Natural killer cell (primary cell): ENCODE results near the gene ZMYND19. TPM values are rescaled to one million over a fixed set of nuclear protein-coding genes. Genes with fewer than 3 reads are reported as not detected.

ENCODE experiments used
- ATAC-seq, 3 donors: fragments of 150-1000 bp in 2 of 3; fragments of 200-7000 bp in 1 of 3; cut with Tn5 transposase; 1 replicate in 1 of 3; 2 replicates in 2 of 3; pipeline ENCODE4 v1.10.0; 2021; ENCODE audit warnings: mild to moderate bottlenecking in 2 of 3, moderate library complexity in 2 of 3
- DNase-seq, 2 donors: peaks; one replicate each; pipeline versions ENCODE4 v3.0.0 to v3.0.0-alpha.2; 2013 to 2021; ENCODE audit warnings: mixed read lengths in 1 of 2
- H3K27ac ChIP-seq: one replicate; pipeline ENCODE4 v1.5.1; 2013; ENCODE audit warnings: mild to moderate bottlenecking, low read length
- H3K27me3 ChIP-seq: one replicate; pipeline ENCODE4 v1.6.1; 2013; ENCODE audit warnings: low read length; ENCODE audit not compliant: control insufficient read depth, insufficient read depth
- H3K36me3 ChIP-seq: one replicate; pipeline ENCODE4 v1.6.1; 2013; ENCODE audit warnings: low read length; ENCODE audit not compliant: control insufficient read depth, insufficient read depth
- H3K4me1 ChIP-seq: one replicate; pipeline ENCODE4 v1.6.1; 2013; ENCODE audit warnings: low read length; ENCODE audit not compliant: control insufficient read depth, insufficient read depth
- H3K4me3 ChIP-seq: one replicate; pipeline ENCODE4 v1.5.1; 2013; ENCODE audit warnings: low read length
- H3K9me3 ChIP-seq: one replicate; pipeline ENCODE4 v1.6.1; 2013; ENCODE audit warnings: low read length; ENCODE audit not compliant: control insufficient read depth, insufficient read depth
- H3K27ac Mint-ChIP-seq, 2 donors: one replicate each; pipeline ENCODE4 v1.8.0; 2022; ENCODE audit warnings: mild to moderate bottlenecking in 2 of 2, mixed read lengths in 2 of 2, moderate library complexity in 1 of 2
- H3K27me3 Mint-ChIP-seq, 2 donors: one replicate each; pipeline ENCODE4 v1.8.0; 2022; ENCODE audit warnings: low read depth in 2 of 2, mixed read lengths in 2 of 2
- H3K36me3 Mint-ChIP-seq: one replicate; pipeline ENCODE4 v1.8.0; 2022; ENCODE audit warnings: mixed read lengths
- H3K4me1 Mint-ChIP-seq, 2 donors: one replicate each; pipeline ENCODE4 v1.8.0; 2022; ENCODE audit warnings: mixed read lengths in 2 of 2
- H3K4me3 Mint-ChIP-seq: one replicate; pipeline ENCODE4 v1.8.0; 2022; ENCODE audit warnings: mild to moderate bottlenecking, moderate library complexity, mixed read lengths
- H3K9me3 Mint-ChIP-seq, 2 donors: one replicate each; pipeline ENCODE4 v1.8.0; 2022; ENCODE audit warnings: mixed read lengths in 2 of 2
- CTCF ChIP-seq: fragments of 200-600 bp; IDR thresholded peaks from one replicate; pipeline ENCODE4 v1.8.0; 2022; ENCODE audit warnings: antibody characterized with exemption
- WGBS: methylation state at CpG from one replicate; pipeline ENCODE4 v1.1.7; 2013; ENCODE audit warnings: missing lambda C conversion rate; ENCODE audit not compliant: insufficient coverage; 5-methylcytosine and 5-hydroxymethylcytosine counted together
- intact Hi-C: fragments of 100-400 bp; cut with micrococcal nuclease; formaldehyde crosslinking; loops from one replicate; pipeline ENCODE4 v1.14.2; 2022
- total RNA-seq, 4 donors: library from RNA; stranded (reverse); fragments of 120-200 nt in 1 of 4; gene quantifications; one replicate each; pipeline versions ENCODE4 v1.2.3 to v1.2.4, GENCODE V29; 2013 to 2022

ZMYND19 gene
- total RNA-seq, 3 donors from 2014 or later (not counting 1 experiment from before 2014, with no cell fraction given): 6.5 to 18.8 (median 16.3) TPM

- no peak overlapping the region for H3K4me3 ChIP-seq
- no peak for DNase-seq
- H3K36me3 Mint-ChIP-seq: no peaks in the 10 kb centered on the region
- no peaks in the 10 kb centered on the region for H3K27me3 ChIP-seq
- H3K4me1 Mint-ChIP-seq: peaks cover 6 to 14% of the 10 kb centered on the region in 2 donors
- peaks cover 30% of the 10 kb centered on the region for H3K36me3 ChIP-seq
- H3K27ac ChIP-seq: no peak overlapping the region
- H3K27me3 Mint-ChIP-seq: no peaks in the 10 kb centered on the region
- no peaks in the 10 kb centered on the region for H3K9me3 Mint-ChIP-seq
- no peak for ATAC-seq
- peaks cover 7% of the 10 kb centered on the region for H3K4me1 ChIP-seq
- H3K4me3 Mint-ChIP-seq: no peak overlapping the region
- no peak for TF ChIP-seq CTCF
- 92% methylated on average over 14 of the region's 14 CpGs for WGBS
- no peak overlapping the region for H3K27ac Mint-ChIP-seq
- no peaks in the 10 kb centered on the region for H3K9me3 ChIP-seq
- intact Hi-C loops: no loop called here
Observed at GRCh38 chr9:137583347-137583746, 7.0 kb downstream of the ZMYND19 start.

- Mint-ChIP-seq H3K27ac (no peak overlapping the region), H3K4me1 (peaks cover 6 to 9% of the 10 kb centered on the region in 2 donors), H3K27me3 (no peaks in the 10 kb centered on the region), H3K4me3 (no peak overlapping the region), H3K9me3 (no peaks in the 10 kb centered on the region), H3K36me3 (no peaks in the 10 kb centered on the region)
- H3K27ac ChIP-seq: no peak overlapping the region
- no peak overlapping the region for H3K4me3 ChIP-seq
- intact Hi-C loops: no loop called here
- DNase-seq (peak in 1 of 2 donors; percentile 35), ATAC-seq (no peak)
- peaks cover 21% of the 10 kb centered on the region for H3K36me3 ChIP-seq
- no peaks in the 10 kb centered on the region for H3K27me3 ChIP-seq
- TF ChIP-seq CTCF: no peak
- H3K9me3 ChIP-seq: no peaks in the 10 kb centered on the region
- peaks cover 16% of the 10 kb centered on the region for H3K4me1 ChIP-seq
- WGBS: 94% methylated on average over 20 of the region's 20 CpGs
Observed at GRCh38 chr9:137582286-137582860, 7.9 kb downstream of the ZMYND19 start.

GRCh38 chr9:137581361-137582285 is 8.7 kb downstream of the ZMYND19 start:
- Mint-ChIP-seq H3K4me1 (peaks cover 9 to 10% of the 10 kb centered on the region in 2 donors), H3K36me3 (no peaks in the 10 kb centered on the region), H3K4me3 (no peak overlapping the region), H3K27ac (no peak overlapping the region), H3K9me3 (no peaks in the 10 kb centered on the region), H3K27me3 (no peaks in the 10 kb centered on the region)
- 96% methylated on average over 22 of the region's 22 CpGs for WGBS
- intact Hi-C loops: no loop called here
- Histone ChIP-seq H3K27me3 (no peaks in the 10 kb centered on the region), H3K4me1 (peaks cover 18% of the 10 kb centered on the region), H3K36me3 (peaks cover 14% of the 10 kb centered on the region), H3K9me3 (no peaks in the 10 kb centered on the region), H3K27ac (no peak overlapping the region), H3K4me3 (no peak overlapping the region)
- ATAC-seq: no peak
- no peak for TF ChIP-seq CTCF
- DNase-seq: no peak
